IMR-90 (cell line): Measurements from ENCODE around the gene GRID1.

Experiments
- MAFK ChIP-seq: IDR thresholded peaks from 2 replicates; pipeline ENCODE4 v1.6.1; 2012; ENCODE audit warnings: low read depth, low read length, improper control_type of control experiment
- POLR2A ChIP-seq: IDR thresholded peaks from 2 replicates; pipeline ENCODE4 v1.6.1; 2012; ENCODE audit warnings: mild to moderate bottlenecking, low read depth, low read length
- SMC3 ChIP-seq: fragments of 150-350 bp; IDR thresholded peaks from 2 replicates; pipeline ENCODE4 v1.6.1; 2016; ENCODE audit warnings: low read depth, mild to moderate bottlenecking, antibody characterized with exemption, low read length, moderate library complexity
- TF ChIP-seq, protein P1 (sequence below): conservative IDR thresholded peaks from 2 replicates; pipeline ENCODE4 v1.5.1; 2012; ENCODE audit warnings: mild to moderate bottlenecking, low read depth, low read length, improper control_type of control experiment
- TF ChIP-seq, protein P2 (sequence below): fragments of 150-350 bp; IDR thresholded peaks from 2 replicates; pipeline ENCODE4 v1.6.1; 2017; ENCODE audit warnings: mild to moderate bottlenecking, antibody characterized with exemption, low read length, low read depth

DNA sequence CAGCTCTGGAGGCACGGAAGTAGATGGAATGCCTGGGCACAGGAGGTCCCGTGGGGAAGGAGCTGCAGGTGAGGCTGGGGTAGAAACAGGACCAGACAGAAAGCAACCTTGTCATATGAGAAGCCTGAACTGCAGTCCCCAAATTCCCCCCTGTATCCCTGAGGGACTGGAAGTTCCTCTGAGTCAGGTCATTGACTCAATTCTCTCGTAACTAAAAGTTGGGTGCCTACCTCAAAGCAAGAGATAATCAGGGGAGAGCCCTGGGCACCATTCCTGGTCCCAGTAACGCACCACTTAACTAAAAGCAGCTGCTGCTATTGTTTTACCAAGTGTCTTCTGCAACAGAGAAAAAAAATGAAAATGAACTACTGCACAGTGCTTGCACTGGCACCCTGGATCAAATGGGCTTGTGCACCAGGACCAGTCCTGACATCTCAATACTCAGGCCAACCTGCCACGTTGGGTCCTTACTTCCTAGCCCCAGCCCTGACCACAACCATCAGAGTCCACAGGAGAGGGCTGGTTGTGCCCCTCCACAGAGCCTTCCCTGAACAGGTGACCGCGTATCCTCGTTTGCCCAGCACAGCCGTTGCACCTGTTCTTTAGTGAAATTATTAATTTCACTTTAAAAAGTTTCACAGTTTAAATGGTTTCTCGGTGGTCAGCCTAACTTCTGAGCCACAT, 79.3 kb downstream of the GRID1 start:
- TF ChIP-seq POLR2A (no peak), SMC3 (no peak), MAFK (no peak)
- TF ChIP-seq, protein P1, sequence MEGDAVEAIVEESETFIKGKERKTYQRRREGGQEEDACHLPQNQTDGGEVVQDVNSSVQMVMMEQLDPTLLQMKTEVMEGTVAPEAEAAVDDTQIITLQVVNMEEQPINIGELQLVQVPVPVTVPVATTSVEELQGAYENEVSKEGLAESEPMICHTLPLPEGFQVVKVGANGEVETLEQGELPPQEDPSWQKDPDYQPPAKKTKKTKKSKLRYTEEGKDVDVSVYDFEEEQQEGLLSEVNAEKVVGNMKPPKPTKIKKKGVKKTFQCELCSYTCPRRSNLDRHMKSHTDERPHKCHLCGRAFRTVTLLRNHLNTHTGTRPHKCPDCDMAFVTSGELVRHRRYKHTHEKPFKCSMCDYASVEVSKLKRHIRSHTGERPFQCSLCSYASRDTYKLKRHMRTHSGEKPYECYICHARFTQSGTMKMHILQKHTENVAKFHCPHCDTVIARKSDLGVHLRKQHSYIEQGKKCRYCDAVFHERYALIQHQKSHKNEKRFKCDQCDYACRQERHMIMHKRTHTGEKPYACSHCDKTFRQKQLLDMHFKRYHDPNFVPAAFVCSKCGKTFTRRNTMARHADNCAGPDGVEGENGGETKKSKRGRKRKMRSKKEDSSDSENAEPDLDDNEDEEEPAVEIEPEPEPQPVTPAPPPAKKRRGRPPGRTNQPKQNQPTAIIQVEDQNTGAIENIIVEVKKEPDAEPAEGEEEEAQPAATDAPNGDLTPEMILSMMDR, result no peak
- TF ChIP-seq, protein P2, sequence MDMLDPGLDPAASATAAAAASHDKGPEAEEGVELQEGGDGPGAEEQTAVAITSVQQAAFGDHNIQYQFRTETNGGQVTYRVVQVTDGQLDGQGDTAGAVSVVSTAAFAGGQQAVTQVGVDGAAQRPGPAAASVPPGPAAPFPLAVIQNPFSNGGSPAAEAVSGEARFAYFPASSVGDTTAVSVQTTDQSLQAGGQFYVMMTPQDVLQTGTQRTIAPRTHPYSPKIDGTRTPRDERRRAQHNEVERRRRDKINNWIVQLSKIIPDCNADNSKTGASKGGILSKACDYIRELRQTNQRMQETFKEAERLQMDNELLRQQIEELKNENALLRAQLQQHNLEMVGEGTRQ, result no peak
